ENCODE results near the gene BCKDK. TPM values are rescaled to one million over a fixed set of nuclear protein-coding genes. Genes with fewer than 3 reads are reported as not detected.

The BCKDK gene
- total RNA-seq, 1 donor = 30.0 TPM

DNA sequence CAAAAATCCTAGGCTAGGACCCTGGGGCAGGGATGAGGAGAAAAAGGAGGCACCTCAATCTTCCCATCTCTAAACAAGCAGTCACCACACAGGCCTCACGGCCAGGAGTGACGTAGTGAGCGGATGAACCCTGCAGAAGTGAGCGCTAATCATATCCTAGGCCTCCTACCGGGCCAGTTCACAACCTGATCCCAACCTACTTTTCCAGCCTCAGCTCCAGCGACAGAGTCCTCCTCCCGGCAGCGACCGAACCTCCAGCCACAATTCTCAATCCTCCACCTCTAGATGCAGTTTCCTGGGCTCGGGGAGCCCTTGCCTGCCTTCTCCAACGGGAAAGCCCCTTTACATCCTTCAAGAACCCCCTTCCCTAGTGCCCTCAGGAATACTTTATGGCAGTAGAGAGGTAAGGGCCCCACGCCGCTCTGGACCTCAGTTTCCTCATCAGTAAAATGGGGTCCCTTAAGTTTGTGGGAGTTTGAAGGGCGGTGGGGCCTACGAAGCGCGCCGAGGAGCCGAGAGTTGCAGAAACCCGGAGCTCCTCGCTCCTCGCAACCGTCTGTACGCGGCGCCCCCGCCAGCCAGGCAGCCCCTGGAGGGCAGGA lies 35.5 kb upstream of the BCKDK start:
- peak; percentile 96 for DNase-seq (ENCODE audit: insufficient read length, low spot score, missing footprints)
- H3K4me1 ChIP-seq (ENCODE audit: insufficient read depth, low read length) = peaks cover 22% of the 10 kb centered on the region

GRCh38 chr16:31073142-31073969 lies 34.8 kb upstream of the BCKDK start:
- DNase-seq (ENCODE audit: insufficient read length, low spot score, missing footprints) = peak; percentile 99
- H3K4me3 ChIP-seq (ENCODE audit: insufficient read depth, low read length) = peak overlapping the region; percentile 94
- H3K36me3 ChIP-seq (ENCODE audit: insufficient read depth, low read length) = peaks cover 21% of the 10 kb centered on the region
- H3K79me2 ChIP-seq (ENCODE audit: insufficient read depth, low read length) = peaks cover 88% of the 10 kb centered on the region
- no peaks in the 10 kb centered on the region for H3K27me3 ChIP-seq (ENCODE audit: insufficient read depth, low read length)
- H3K4me1 ChIP-seq (ENCODE audit: insufficient read depth, low read length) = peaks cover 22% of the 10 kb centered on the region
- peaks cover 5% of the 10 kb centered on the region for H4K20me1 ChIP-seq (ENCODE audit: insufficient read depth, low read length)
- TF ChIP-seq, protein P1, sequence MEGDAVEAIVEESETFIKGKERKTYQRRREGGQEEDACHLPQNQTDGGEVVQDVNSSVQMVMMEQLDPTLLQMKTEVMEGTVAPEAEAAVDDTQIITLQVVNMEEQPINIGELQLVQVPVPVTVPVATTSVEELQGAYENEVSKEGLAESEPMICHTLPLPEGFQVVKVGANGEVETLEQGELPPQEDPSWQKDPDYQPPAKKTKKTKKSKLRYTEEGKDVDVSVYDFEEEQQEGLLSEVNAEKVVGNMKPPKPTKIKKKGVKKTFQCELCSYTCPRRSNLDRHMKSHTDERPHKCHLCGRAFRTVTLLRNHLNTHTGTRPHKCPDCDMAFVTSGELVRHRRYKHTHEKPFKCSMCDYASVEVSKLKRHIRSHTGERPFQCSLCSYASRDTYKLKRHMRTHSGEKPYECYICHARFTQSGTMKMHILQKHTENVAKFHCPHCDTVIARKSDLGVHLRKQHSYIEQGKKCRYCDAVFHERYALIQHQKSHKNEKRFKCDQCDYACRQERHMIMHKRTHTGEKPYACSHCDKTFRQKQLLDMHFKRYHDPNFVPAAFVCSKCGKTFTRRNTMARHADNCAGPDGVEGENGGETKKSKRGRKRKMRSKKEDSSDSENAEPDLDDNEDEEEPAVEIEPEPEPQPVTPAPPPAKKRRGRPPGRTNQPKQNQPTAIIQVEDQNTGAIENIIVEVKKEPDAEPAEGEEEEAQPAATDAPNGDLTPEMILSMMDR (IDR thresholded peaks at IDR 0.05; ENCODE audit: extremely low read depth, low read depth, low read length) = no peak
- peak overlapping the region; percentile 98 for H3K4me2 ChIP-seq (ENCODE audit: insufficient read depth, low read length)
- H2AFZ ChIP-seq (ENCODE audit: low read length) = peak overlapping the region; percentile 88
- H3K27ac ChIP-seq (ENCODE audit: low read depth, low read length) = peak overlapping the region; percentile 93
- no peaks in the 10 kb centered on the region for H3K9me3 ChIP-seq (ENCODE audit: low read depth, low read length)

More for the DNA sequence above, 35.5 kb upstream of the BCKDK start:
- H3K27me3 ChIP-seq (ENCODE audit: insufficient read depth, low read length) = no peaks in the 10 kb centered on the region
- TF ChIP-seq, protein P1 (IDR thresholded peaks at IDR 0.05; ENCODE audit: extremely low read depth, low read depth, low read length) = no peak
- H3K27ac ChIP-seq (ENCODE audit: low read depth, low read length) = peak overlapping the region; percentile 93
- peaks cover 15% of the 10 kb centered on the region for H3K36me3 ChIP-seq (ENCODE audit: insufficient read depth, low read length)
- H3K4me3 ChIP-seq (ENCODE audit: insufficient read depth, low read length) = peak overlapping the region; percentile 94
- H3K9me3 ChIP-seq (ENCODE audit: low read depth, low read length) = no peaks in the 10 kb centered on the region
- H3K4me2 ChIP-seq (ENCODE audit: insufficient read depth, low read length) = peak overlapping the region; percentile 98
- H3K79me2 ChIP-seq (ENCODE audit: insufficient read depth, low read length) = peaks cover 85% of the 10 kb centered on the region
- H4K20me1 ChIP-seq (ENCODE audit: insufficient read depth, low read length) = peaks cover 5% of the 10 kb centered on the region
- peak overlapping the region; percentile 88 for H2AFZ ChIP-seq (ENCODE audit: low read length)

- Histone ChIP-seq H3K79me2 (ENCODE audit: insufficient read depth, low read length) (peaks cover 88% of the 10 kb centered on the region), H3K36me3 (ENCODE audit: insufficient read depth, low read length) (peaks cover 28% of the 10 kb centered on the region), H3K27me3 (ENCODE audit: insufficient read depth, low read length) (no peaks in the 10 kb centered on the region), H2AFZ (ENCODE audit: low read length) (peak within 1 kb of the TSS; percentile 88), H3K27ac (ENCODE audit: low read depth, low read length) (peak within 1 kb of the TSS; percentile 93), H4K20me1 (ENCODE audit: insufficient read depth, low read length) (peaks cover 5% of the 10 kb centered on the region), H3K9me3 (ENCODE audit: low read depth, low read length) (no peaks in the 10 kb centered on the region), H3K4me3 (ENCODE audit: insufficient read depth, low read length) (peak within 1 kb of the TSS; percentile 94), H3K4me2 (ENCODE audit: insufficient read depth, low read length) (peak within 1 kb of the TSS; percentile 98), H3K4me1 (ENCODE audit: insufficient read depth, low read length) (peaks cover 22% of the 10 kb centered on the region)
- DNase-seq (ENCODE audit: insufficient read length, low spot score, missing footprints) = peak; percentile 100
- TF ChIP-seq, protein P1 (IDR thresholded peaks at IDR 0.05; ENCODE audit: extremely low read depth, low read depth, low read length) = no peak
Measured at GRCh38 chr16:31073970-31074813, 34.0 kb upstream of the BCKDK start, which contains the start of the genes ZNF646 and ZNF668. ZNF646 (plus strand) TSS chr16:31074422; CDS start chr16:31076325, 1,903 bp downstream. ZNF668 (minus strand) TSS chr16:31074240; CDS start chr16:31064459, 9,781 bp downstream.
